HCT116 (cell line): Measurements from ENCODE around the gene BEND6. TPM values are rescaled to one million over a fixed set of nuclear protein-coding genes. Genes with fewer than 3 reads are reported as not detected.

Source experiments
- ATAC-seq: fragments of 200-7000 bp; cut with Tn5 transposase; 2 replicates; pipeline ENCODE4 v1.9.1; 2020; ENCODE audit warnings: mild to moderate bottlenecking, moderate library complexity
- BruUV-seq: library from RNA; stranded (reverse); fragments of 400-500 nt; replicated peaks from 2 replicates; lab custom pipeline; 2021; lab: Mats Ljungman, UMichigan
- CTCF ChIA-PET: fragments of 300-600 bp; sonication (Branson Sonifier 250); formaldehyde crosslinking; loops from one replicate; lab custom pipeline; 2021; ENCODE audit warnings: antibody characterized with exemption; lab: Charles Lee
- POLR2A ChIA-PET: fragments of 300-600, 350-600 bp; sonication (Branson Sonifier 250); formaldehyde crosslinking; loops from one replicate; lab custom pipeline; 2021; ENCODE audit warnings: antibody characterized with exemption; lab: Charles Lee
- RAD21 ChIA-PET, 2 experiments: fragments of 300-600 bp; sonication (Branson Sonifier 250); formaldehyde crosslinking; loops; one replicate each; lab custom pipeline; 2023; ENCODE audit warnings: low total read pairs in 2 of 2; ENCODE audit not compliant: uncharacterized antibody in 2 of 2, unreplicated experiment in 2 of 2, low non-redundant PET in 1 of 2; lab: Charles Lee
- DNase-seq: peaks from one replicate; pipeline ENCODE4 v3.0.0-alpha.2; 2010; ENCODE audit warnings: low read depth, low spot score
- H2AFZ ChIP-seq: fragments of 200-600 bp; shearing (Covaris generic), sonication (generic); 2 replicates; pipeline ENCODE4 v1.6.1; 2017; ENCODE audit warnings: low read depth, mixed run types, mixed read lengths, antibody characterized with exemption, low read length; ENCODE audit not compliant: poor library complexity, severe bottlenecking
- H3K27ac ChIP-seq: 2 replicates; pipeline ENCODE4 v1.5.1; 2012; ENCODE audit warnings: low read depth, low read length
- H3K27me3 ChIP-seq: fragments of 200-600 bp; sonication (generic); 2 replicates; pipeline ENCODE4 v1.6.1; 2016; ENCODE audit warnings: mixed run types, low read length, mixed read lengths; ENCODE audit not compliant: insufficient read depth
- H3K36me3 ChIP-seq, 2 experiments: fragments of 200-500 bp in 1 of 2; fragments of 200-600 bp in 1 of 2; sonication (Bioruptor generic) in 1 of 2; sonication (generic) in 1 of 2; 2 replicates each; pipeline versions ENCODE4 v1.5.1 to v1.6.1; 2014 to 2016; ENCODE audit warnings: low read length in 2 of 2, inconsistent platforms in 1 of 2, mixed read lengths in 1 of 2, mixed run types in 1 of 2; ENCODE audit not compliant: insufficient read depth in 2 of 2, control insufficient read depth in 1 of 2
- H3K4me1 ChIP-seq, 2 experiments: fragments of 200-600 bp in 1 of 2; sonication (generic) in 1 of 2; 2 replicates each; pipeline versions ENCODE4 v1.5.1 to v1.6.1; 2012 to 2017; ENCODE audit warnings: low read length in 2 of 2, inconsistent platforms in 1 of 2, mild to moderate bottlenecking in 1 of 2, mixed read lengths in 1 of 2, mixed run types in 1 of 2, moderate library complexity in 1 of 2; ENCODE audit not compliant: insufficient read depth in 2 of 2, control insufficient read depth in 1 of 2
- H3K4me2 ChIP-seq: fragments of 200-600 bp; sonication (generic); 2 replicates; pipeline ENCODE4 v1.6.1; 2017; ENCODE audit warnings: mixed run types, low read length, mixed read lengths
- H3K4me3 ChIP-seq, 2 experiments: fragments of 200-600 bp in 1 of 2; sonication (generic) in 1 of 2; replicated peaks in 1 of 2; 2 replicates each; pipeline ENCODE4 v1.5.1; 2011 to 2016; ENCODE audit warnings: low read length in 2 of 2, control low read depth in 1 of 2, low read depth in 1 of 2, mild to moderate bottlenecking in 1 of 2, mixed read lengths in 1 of 2, mixed run types in 1 of 2
- H3K79me2 ChIP-seq: fragments of 200-600 bp; sonication (generic); 2 replicates; pipeline ENCODE4 v1.6.1; 2017; ENCODE audit warnings: mild to moderate bottlenecking, mixed run types, low read length, moderate library complexity, mixed read lengths; ENCODE audit not compliant: insufficient read depth
- H3K9ac ChIP-seq: fragments of 200-600 bp; sonication (generic); 2 replicates; pipeline ENCODE4 v1.6.1; 2016; ENCODE audit warnings: low read length, mixed read lengths
- H3K9me2 ChIP-seq: fragments of 200-600 bp; sonication (generic), shearing (Covaris generic); 2 replicates; pipeline ENCODE4 v1.6.1; 2017; ENCODE audit warnings: mixed run types, mild to moderate bottlenecking, moderate library complexity; ENCODE audit not compliant: insufficient read depth
- H3K9me3 ChIP-seq, 2 experiments: fragments of 200-500 bp in 1 of 2; fragments of 200-600 bp in 1 of 2; sonication (Bioruptor generic) in 1 of 2; sonication (generic) in 1 of 2; 2 replicates each; pipeline ENCODE4 v1.6.1; 2014 to 2017; ENCODE audit warnings: low read length in 2 of 2, mixed read lengths in 2 of 2, inconsistent platforms in 1 of 2, low read depth in 1 of 2, mild to moderate bottlenecking in 1 of 2, mixed run types in 1 of 2, moderate library complexity in 1 of 2; ENCODE audit not compliant: control insufficient read depth in 1 of 2, insufficient read depth in 1 of 2
- H4K20me1 ChIP-seq: fragments of 200-600 bp; sonication (generic), shearing (Covaris generic); 2 replicates; pipeline ENCODE4 v1.6.1; 2017; ENCODE audit warnings: mixed run types, mild to moderate bottlenecking, moderate library complexity; ENCODE audit not compliant: insufficient read depth
- CEBPB ChIP-seq: IDR thresholded peaks from 2 replicates; pipeline ENCODE4 v1.6.1; 2012; ENCODE audit warnings: low read depth
- ELF1 ChIP-seq: IDR thresholded peaks from 2 replicates; pipeline ENCODE4 v1.6.1; 2012; ENCODE audit warnings: low read depth, borderline replicate concordance
- EZH2 ChIP-seq: fragments of 200-600 bp; sonication (generic); IDR thresholded peaks from 2 replicates; pipeline ENCODE4 v1.6.1; 2017; ENCODE audit warnings: antibody characterized with exemption, mixed run types
- POLR2A ChIP-seq: IDR thresholded peaks from 2 replicates; pipeline ENCODE4 v1.7.0; 2011; ENCODE audit warnings: borderline replicate concordance; ENCODE audit not compliant: insufficient read depth, insufficient read length; ENCODE audit errors: extremely low read depth
- RAD21 ChIP-seq: IDR thresholded peaks from 2 replicates; pipeline ENCODE4 v1.6.1; 2012; ENCODE audit warnings: low read depth, mild to moderate bottlenecking
- SIN3A ChIP-seq: IDR thresholded peaks from 2 replicates; pipeline ENCODE4 v1.6.1; 2012; ENCODE audit warnings: low read depth
- SP1 ChIP-seq: IDR thresholded peaks from 2 replicates; pipeline ENCODE4 v1.6.1; 2012; ENCODE audit warnings: low read depth
- SRF ChIP-seq: IDR thresholded peaks from 2 replicates; pipeline ENCODE4 v1.6.1; 2012; ENCODE audit warnings: low read depth
- TCF7L2 ChIP-seq: IDR thresholded peaks from 2 replicates; pipeline ENCODE4 v1.7.0; 2011; ENCODE audit warnings: borderline replicate concordance, inconsistent platforms; ENCODE audit not compliant: insufficient read depth, insufficient read length; ENCODE audit errors: extremely low read depth
- intact Hi-C: fragments of 100-400 bp; cut with micrococcal nuclease; formaldehyde crosslinking; loops from 2 replicates; pipeline ENCODE4 v1.10.0; 2022
- total RNA-seq: library from RNA; stranded (reverse); gene quantifications from one replicate; pipeline ENCODE4 v1.2.1, GENCODE V29; 2021; ENCODE audit not compliant: unreplicated experiment
- TF ChIP-seq, protein P1 (sequence below): IDR thresholded peaks from 2 replicates; pipeline ENCODE4 v1.6.1; 2012; ENCODE audit warnings: low read depth
- TF ChIP-seq, protein P2 (sequence below): IDR thresholded peaks from 2 replicates; pipeline ENCODE4 v1.6.1; 2011; ENCODE audit warnings: mild to moderate bottlenecking, low read length, moderate library complexity; ENCODE audit not compliant: insufficient replicate concordance; ENCODE audit errors: extremely low read depth

Gene BEND6
- total RNA-seq, 1 experiment from 2014 or later: 4.0 TPM

DNA sequence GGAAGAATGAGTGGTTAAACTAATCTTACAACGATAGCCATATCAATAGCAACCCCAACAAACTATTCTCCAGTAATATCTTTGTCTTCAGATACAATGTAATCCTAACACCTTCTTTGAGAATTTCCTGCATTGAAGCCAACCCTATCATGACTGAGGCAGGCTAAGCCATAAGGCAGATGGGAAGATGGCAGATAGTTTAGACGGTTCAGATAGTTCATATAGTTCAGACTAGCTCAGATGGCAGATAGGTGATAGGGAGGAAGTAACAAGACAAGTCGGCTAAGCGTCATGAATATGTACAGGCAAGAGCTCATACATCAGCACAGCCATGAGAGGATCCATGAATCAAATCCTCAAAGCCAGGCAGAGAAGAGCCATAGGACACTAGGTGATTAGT is 39.1 kb upstream of the BEND6 start:
- Histone ChIP-seq H3K79me2 (peaks cover 81% of the 10 kb centered on the region), H3K27me3 (no peaks in the 10 kb centered on the region), H3K4me3 (no peak overlapping the region), H4K20me1 (no peaks in the 10 kb centered on the region; the same call in 1 of the 2 replicates), H3K27ac (no peak overlapping the region), H3K4me2 (no peak overlapping the region; the same call in 1 of the 2 replicates), H3K9me2 (no peaks in the 10 kb centered on the region), H2AFZ (no peak overlapping the region), H3K4me1 (peaks cover 55 to 75% of the 10 kb centered on the region in 2 experiments), H3K36me3 (no peaks in the 10 kb centered on the region), H3K9me3 (no peaks in the 10 kb centered on the region), H3K9ac (no peak overlapping the region)
- RAD21 ChIA-PET: no interaction called here
- CTCF ChIA-PET: interaction anchor here (2.4 kb wide), 1 partner anchor 11 kb away, joined by 10 read pairs; no protein-coding TSS in a partner anchor
- DNase-seq (no peak), ATAC-seq (no peak)
- BruUV-seq: no TSS peak
- POLR2A ChIA-PET: no interaction called here
- intact Hi-C loops: no loop called here
- TF ChIP-seq SRF: no peak
- TF ChIP-seq RAD21: no peak

DNA sequence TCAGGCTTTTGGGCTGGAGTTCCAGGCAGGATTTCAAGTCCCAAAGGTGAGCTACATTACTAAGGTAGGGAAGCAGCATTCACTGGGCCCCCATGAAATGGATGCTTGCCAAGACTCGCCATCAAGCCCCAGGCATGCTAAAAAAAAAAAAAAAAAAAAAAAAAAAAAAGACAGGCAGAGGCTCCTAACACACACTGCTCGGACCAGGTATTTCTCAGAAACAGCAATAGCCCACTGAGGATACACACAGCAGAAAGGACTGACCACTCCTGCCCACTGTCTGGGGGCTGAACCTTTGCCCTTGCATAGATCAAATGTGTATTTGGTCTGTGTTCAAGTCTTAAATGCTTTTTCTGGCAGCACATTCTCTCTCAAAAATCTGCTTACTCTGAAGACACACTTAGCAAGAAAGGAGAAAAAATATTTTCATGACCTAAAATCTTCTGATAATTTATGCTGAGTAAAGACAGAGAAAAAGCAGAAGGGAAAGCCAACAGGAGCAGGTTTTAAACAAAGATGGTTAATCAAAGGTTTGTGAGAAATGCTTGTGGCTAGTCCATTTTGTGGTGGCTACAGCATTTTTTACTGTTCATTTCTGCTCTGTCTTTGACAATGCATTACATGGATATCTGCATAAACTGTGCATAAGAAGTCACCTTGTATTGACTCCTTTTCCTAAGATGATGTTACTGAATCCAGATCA is 37.9 kb upstream of the BEND6 start:
- H3K4me2 ChIP-seq: no peak overlapping the region; the same call in 1 of the 2 replicates
- CTCF ChIA-PET: interaction anchor here (2.4 kb wide), 1 partner anchor 13 kb away, joined by 10 read pairs; no protein-coding TSS in a partner anchor
- no peak for TF ChIP-seq CEBPB
- TF ChIP-seq EZH2: no peak
- TF ChIP-seq, protein P1, sequence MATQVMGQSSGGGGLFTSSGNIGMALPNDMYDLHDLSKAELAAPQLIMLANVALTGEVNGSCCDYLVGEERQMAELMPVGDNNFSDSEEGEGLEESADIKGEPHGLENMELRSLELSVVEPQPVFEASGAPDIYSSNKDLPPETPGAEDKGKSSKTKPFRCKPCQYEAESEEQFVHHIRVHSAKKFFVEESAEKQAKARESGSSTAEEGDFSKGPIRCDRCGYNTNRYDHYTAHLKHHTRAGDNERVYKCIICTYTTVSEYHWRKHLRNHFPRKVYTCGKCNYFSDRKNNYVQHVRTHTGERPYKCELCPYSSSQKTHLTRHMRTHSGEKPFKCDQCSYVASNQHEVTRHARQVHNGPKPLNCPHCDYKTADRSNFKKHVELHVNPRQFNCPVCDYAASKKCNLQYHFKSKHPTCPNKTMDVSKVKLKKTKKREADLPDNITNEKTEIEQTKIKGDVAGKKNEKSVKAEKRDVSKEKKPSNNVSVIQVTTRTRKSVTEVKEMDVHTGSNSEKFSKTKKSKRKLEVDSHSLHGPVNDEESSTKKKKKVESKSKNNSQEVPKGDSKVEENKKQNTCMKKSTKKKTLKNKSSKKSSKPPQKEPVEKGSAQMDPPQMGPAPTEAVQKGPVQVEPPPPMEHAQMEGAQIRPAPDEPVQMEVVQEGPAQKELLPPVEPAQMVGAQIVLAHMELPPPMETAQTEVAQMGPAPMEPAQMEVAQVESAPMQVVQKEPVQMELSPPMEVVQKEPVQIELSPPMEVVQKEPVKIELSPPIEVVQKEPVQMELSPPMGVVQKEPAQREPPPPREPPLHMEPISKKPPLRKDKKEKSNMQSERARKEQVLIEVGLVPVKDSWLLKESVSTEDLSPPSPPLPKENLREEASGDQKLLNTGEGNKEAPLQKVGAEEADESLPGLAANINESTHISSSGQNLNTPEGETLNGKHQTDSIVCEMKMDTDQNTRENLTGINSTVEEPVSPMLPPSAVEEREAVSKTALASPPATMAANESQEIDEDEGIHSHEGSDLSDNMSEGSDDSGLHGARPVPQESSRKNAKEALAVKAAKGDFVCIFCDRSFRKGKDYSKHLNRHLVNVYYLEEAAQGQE: no peak
- no peak for TF ChIP-seq SIN3A
- TF ChIP-seq ELF1: no peak
- TF ChIP-seq RAD21: no peak
- TF ChIP-seq TCF7L2: no peak
- TF ChIP-seq, protein P2, sequence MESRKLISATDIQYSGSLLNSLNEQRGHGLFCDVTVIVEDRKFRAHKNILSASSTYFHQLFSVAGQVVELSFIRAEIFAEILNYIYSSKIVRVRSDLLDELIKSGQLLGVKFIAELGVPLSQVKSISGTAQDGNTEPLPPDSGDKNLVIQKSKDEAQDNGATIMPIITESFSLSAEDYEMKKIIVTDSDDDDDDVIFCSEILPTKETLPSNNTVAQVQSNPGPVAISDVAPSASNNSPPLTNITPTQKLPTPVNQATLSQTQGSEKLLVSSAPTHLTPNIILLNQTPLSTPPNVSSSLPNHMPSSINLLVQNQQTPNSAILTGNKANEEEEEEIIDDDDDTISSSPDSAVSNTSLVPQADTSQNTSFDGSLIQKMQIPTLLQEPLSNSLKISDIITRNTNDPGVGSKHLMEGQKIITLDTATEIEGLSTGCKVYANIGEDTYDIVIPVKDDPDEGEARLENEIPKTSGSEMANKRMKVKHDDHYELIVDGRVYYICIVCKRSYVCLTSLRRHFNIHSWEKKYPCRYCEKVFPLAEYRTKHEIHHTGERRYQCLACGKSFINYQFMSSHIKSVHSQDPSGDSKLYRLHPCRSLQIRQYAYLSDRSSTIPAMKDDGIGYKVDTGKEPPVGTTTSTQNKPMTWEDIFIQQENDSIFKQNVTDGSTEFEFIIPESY: no peak
- no peak for TF ChIP-seq POLR2A
- TF ChIP-seq SRF: no peak
- no peak for TF ChIP-seq SP1

More for the DNA sequence above, 37.9 kb upstream of the BEND6 start:
- Histone ChIP-seq H3K9me3 (no peaks in the 10 kb centered on the region), H3K9me2 (no peaks in the 10 kb centered on the region), H3K9ac (no peak overlapping the region), H4K20me1 (no peaks in the 10 kb centered on the region; the same call in 1 of the 2 replicates), H3K4me1 (peaks cover 54 to 69% of the 10 kb centered on the region in 2 experiments), H3K79me2 (peaks cover 79% of the 10 kb centered on the region), H3K4me3 (no peak overlapping the region), H3K27me3 (no peaks in the 10 kb centered on the region), H3K27ac (no peak overlapping the region), H2AFZ (no peak overlapping the region), H3K36me3 (no peaks in the 10 kb centered on the region)
- no peak for ATAC-seq
- no TSS peak for BruUV-seq
- intact Hi-C loops: no loop called here
- DNase-seq: no peak
- ChIA-PET RAD21 (no interaction called here), POLR2A (interaction anchor here (0.6 to 1.3 kb wide), 3 partner anchors 10 to 55 kb away, joined by 3 read pairs; no protein-coding TSS in a partner anchor)
